LNCAP (cell line): Measurements from ENCODE around the gene BEGAIN.

Experiments
- CTCF ChIP-seq: fragments of 450-650 bp; IDR thresholded peaks from 2 replicates; pipeline ENCODE4 v1.5.1; 2017; ENCODE audit warnings: mild to moderate bottlenecking

The BEGAIN gene

GRCh38 chr14:100565650-100566049 is 21.6 kb downstream of the BEGAIN start:
- TF ChIP-seq CTCF, result no peak

GRCh38 chr14:100564512-100564911 is 22.7 kb downstream of the BEGAIN start:
- no peak for TF ChIP-seq CTCF

GRCh38 chr14:100562751-100563150 is 24.5 kb downstream of the BEGAIN start:
- no peak for TF ChIP-seq CTCF

- TF ChIP-seq CTCF, result no peak
Measured at GRCh38 chr14:100561005-100561404, 26.2 kb downstream of the BEGAIN start.

- TF ChIP-seq CTCF, result no peak
Measured at GRCh38 chr14:100560471-100560870, 26.7 kb downstream of the BEGAIN start.

- no peak for TF ChIP-seq CTCF
Measured at GRCh38 chr14:100559455-100559854, 27.8 kb downstream of the BEGAIN start.

GRCh38 chr14:100558966-100559365 is 28.3 kb downstream of the BEGAIN start:
- no peak for TF ChIP-seq CTCF

GRCh38 chr14:100558226-100558625 is 29.0 kb downstream of the BEGAIN start:
- TF ChIP-seq CTCF, result no peak
